Gastroesophageal sphincter (tissue), 3 donors: ENCODE measurements around the gene IFT43.
"Not testable (repeated sequence)": the region's sequence is repeated elsewhere in the genome, so short reads cannot be mapped to it uniquely, and the experiment has no call there.

Experiments
- POLR2AphosphoS5 ChIP-seq: sonication (generic); formaldehyde crosslinking; IDR thresholded peaks from one replicate; pipeline ENCODE4 v1.6.1; 2017; ENCODE audit warnings: antibody characterized with exemption
- TF ChIP-seq, protein P1 (sequence below), 4 experiments: fragments of 200-600 bp in 2 of 4; fragments of 450-650 bp in 2 of 4; sonication (generic) in 1 of 4; IDR thresholded peaks; one replicate each; pipeline ENCODE4 v1.5.1; 2017 to 2019; ENCODE audit warnings: antibody characterized with exemption in 4 of 4, mild to moderate bottlenecking in 2 of 4, moderate library complexity in 2 of 4

DNA sequence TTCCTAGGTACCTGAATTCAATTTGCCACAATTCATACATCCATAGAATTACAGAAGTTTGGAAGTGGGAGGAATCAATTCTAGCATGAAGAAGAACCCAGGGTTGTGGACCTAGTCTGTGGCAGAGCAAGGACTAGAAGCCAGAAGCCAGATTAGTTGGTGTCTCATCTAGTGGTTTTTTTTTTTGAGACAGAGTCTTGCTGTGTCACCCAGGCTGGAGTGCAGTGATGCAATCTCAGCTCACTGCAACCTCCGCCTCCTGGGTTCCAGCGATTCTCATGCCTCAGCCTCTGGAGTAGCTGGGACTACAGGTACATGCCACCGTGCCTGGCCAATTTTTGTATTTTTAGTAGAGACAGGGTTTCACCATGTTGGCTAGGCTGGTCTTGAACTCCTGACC, 24.1 kb downstream of the IFT43 start:
- TF ChIP-seq, protein P1, sequence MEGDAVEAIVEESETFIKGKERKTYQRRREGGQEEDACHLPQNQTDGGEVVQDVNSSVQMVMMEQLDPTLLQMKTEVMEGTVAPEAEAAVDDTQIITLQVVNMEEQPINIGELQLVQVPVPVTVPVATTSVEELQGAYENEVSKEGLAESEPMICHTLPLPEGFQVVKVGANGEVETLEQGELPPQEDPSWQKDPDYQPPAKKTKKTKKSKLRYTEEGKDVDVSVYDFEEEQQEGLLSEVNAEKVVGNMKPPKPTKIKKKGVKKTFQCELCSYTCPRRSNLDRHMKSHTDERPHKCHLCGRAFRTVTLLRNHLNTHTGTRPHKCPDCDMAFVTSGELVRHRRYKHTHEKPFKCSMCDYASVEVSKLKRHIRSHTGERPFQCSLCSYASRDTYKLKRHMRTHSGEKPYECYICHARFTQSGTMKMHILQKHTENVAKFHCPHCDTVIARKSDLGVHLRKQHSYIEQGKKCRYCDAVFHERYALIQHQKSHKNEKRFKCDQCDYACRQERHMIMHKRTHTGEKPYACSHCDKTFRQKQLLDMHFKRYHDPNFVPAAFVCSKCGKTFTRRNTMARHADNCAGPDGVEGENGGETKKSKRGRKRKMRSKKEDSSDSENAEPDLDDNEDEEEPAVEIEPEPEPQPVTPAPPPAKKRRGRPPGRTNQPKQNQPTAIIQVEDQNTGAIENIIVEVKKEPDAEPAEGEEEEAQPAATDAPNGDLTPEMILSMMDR (IDR thresholded peaks at IDR 0.05): not testable (repeated sequence)
- TF ChIP-seq POLR2AphosphoS5: not testable (repeated sequence)
